ENCODE measurements around the gene ACTR5. TPM values are rescaled to one million over a fixed set of nuclear protein-coding genes. Genes with fewer than 3 reads are reported as not detected.

ACTR5 gene
- total and polyA plus RNA-seq, 2 of the 13 experiments (the other 11 are each of a cell fraction or from before 2014, with no cell fraction given) = 19.5 to 20.5 TPM

DNA sequence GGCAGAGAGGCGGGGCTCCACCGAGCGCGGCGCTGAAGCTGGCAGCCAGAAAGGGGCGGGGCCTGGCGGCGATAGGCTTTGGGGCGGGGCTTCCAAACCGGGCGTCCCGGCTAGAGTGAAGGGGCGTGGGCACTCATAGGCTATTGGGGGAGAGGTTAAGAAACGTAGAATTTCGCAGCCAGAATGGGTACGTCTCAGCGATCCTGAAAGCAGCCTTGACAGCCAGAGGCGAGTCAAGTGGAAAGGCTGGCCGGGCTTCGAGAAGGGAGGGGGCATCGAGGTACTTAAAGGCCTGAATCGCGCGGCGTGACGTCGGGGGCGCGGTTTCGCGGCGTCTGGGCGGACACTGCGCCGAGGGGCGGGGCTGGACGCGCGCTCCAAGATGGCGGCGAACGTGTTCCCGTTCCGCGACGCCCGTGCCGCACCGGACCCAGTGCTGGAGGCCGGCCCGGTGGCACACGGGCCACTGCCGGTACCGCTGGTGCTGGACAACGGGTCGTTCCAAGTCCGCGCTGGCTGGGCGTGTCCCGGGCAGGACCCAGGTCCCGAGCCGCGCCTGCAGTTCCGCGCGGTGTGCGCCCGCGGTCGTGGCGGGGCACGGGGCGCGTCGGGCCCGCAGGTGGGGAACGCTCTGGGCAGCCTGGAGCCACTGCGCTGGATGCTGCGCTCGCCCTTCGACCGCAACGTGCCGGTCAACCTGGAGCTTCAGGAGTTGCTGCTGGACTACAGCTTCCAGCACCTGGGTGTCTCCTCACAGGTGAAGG, at the start of gene ACTR5 (continued):
- TF ChIP-seq ZNF225 (CRISPR knock-in tag; IDR thresholded peaks at IDR 0.05) = peak; percentile 99
- peak; percentile 88 for TF ChIP-seq ZBTB7A (CRISPR knock-in tag; IDR thresholded peaks at IDR 0.05)
- TF ChIP-seq, protein P1, sequence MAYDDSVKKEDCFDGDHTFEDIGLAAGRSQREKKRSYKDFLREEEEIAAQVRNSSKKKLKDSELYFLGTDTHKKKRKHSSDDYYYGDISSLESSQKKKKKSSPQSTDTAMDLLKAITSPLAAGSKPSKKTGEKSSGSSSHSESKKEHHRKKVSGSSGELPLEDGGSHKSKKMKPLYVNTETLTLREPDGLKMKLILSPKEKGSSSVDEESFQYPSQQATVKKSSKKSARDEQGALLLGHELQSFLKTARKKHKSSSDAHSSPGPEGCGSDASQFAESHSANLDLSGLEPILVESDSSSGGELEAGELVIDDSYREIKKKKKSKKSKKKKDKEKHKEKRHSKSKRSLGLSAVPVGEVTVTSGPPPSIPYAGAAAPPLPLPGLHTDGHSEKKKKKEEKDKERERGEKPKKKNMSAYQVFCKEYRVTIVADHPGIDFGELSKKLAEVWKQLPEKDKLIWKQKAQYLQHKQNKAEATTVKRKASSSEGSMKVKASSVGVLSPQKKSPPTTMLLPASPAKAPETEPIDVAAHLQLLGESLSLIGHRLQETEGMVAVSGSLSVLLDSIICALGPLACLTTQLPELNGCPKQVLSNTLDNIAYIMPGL (CRISPR knock-in tag; IDR thresholded peaks at IDR 0.05; ENCODE audit: borderline replicate concordance in 1 of 2, low read depth in 1 of 2) = peak; percentile 95 to 98
- peak; percentile 64; the same call in 1 of the 2 replicates for TF ChIP-seq ZNF143 (CRISPR knock-in tag; IDR thresholded peaks at IDR 0.05)
- TF ChIP-seq ZNF589 (CRISPR knock-in tag; conservative IDR thresholded peaks at IDR 0.05) = peak; percentile 68; the same call in 1 of the 2 replicates
- TF ChIP-seq ZNF44 (CRISPR knock-in tag; IDR thresholded peaks at IDR 0.05) = peak; percentile 78; the same call in 1 of the 2 replicates
- TF ChIP-seq, protein P2, sequence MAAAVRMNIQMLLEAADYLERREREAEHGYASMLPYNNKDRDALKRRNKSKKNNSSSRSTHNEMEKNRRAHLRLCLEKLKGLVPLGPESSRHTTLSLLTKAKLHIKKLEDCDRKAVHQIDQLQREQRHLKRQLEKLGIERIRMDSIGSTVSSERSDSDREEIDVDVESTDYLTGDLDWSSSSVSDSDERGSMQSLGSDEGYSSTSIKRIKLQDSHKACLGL (CRISPR knock-in tag; IDR thresholded peaks at IDR 0.05) = peak; percentile 96
- peak; percentile 24; the same call in 1 of the 2 replicates for TF ChIP-seq ZNF605 (CRISPR knock-in tag; IDR thresholded peaks at IDR 0.05)
- TF ChIP-seq MZF1 (CRISPR knock-in tag; IDR thresholded peaks at IDR 0.05; ENCODE audit: borderline replicate concordance) = peak; percentile 40; the same call in 1 of the 2 replicates
- TF ChIP-seq CENPX (CRISPR knock-in tag; IDR thresholded peaks at IDR 0.05) = no peak
- TF ChIP-seq, protein P3, sequence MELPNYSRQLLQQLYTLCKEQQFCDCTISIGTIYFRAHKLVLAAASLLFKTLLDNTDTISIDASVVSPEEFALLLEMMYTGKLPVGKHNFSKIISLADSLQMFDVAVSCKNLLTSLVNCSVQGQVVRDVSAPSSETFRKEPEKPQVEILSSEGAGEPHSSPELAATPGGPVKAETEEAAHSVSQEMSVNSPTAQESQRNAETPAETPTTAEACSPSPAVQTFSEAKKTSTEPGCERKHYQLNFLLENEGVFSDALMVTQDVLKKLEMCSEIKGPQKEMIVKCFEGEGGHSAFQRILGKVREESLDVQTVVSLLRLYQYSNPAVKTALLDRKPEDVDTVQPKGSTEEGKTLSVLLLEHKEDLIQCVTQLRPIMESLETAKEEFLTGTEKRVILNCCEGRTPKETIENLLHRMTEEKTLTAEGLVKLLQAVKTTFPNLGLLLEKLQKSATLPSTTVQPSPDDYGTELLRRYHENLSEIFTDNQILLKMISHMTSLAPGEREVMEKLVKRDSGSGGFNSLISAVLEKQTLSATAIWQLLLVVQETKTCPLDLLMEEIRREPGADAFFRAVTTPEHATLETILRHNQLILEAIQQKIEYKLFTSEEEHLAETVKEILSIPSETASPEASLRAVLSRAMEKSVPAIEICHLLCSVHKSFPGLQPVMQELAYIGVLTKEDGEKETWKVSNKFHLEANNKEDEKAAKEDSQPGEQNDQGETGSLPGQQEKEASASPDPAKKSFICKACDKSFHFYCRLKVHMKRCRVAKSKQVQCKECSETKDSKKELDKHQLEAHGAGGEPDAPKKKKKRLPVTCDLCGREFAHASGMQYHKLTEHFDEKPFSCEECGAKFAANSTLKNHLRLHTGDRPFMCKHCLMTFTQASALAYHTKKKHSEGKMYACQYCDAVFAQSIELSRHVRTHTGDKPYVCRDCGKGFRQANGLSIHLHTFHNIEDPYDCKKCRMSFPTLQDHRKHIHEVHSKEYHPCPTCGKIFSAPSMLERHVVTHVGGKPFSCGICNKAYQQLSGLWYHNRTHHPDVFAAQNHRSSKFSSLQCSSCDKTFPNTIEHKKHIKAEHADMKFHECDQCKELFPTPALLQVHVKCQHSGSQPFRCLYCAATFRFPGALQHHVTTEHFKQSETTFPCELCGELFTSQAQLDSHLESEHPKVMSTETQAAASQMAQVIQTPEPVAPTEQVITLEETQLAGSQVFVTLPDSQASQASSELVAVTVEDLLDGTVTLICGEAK (IDR thresholded peaks at IDR 0.05) = no peak
- TF ChIP-seq, protein P3 (CRISPR knock-in tag; IDR thresholded peaks at IDR 0.05) = peak; percentile 82
- TF ChIP-seq RFX1 (IDR thresholded peaks at IDR 0.05) = no peak
- TF ChIP-seq NR2F1 (CRISPR knock-in tag; IDR thresholded peaks at IDR 0.05) = 0 out of 4 replicates have a peak, but pooled peaks of 1 of the 2 experiments have one; percentile 9
- peak; percentile 86; the same call in 1 of the 2 replicates for TF ChIP-seq ZNF549 (CRISPR knock-in tag; IDR thresholded peaks at IDR 0.05)
- no peak for TF ChIP-seq JUNB (CRISPR knock-in tag; IDR thresholded peaks at IDR 0.05; ENCODE audit: borderline replicate concordance)
- peak; percentile 81 for TF ChIP-seq ARNTL (CRISPR knock-in tag; IDR thresholded peaks at IDR 0.05)
